Activated T-cell treated with anti-CD3 and anti-CD28 coated beads, Interleukin-2, amount 50 U/mL, for 72 hours (primary cell): Measurements from ENCODE around the gene SPDYE4. TPM values are rescaled to one million over a fixed set of nuclear protein-coding genes. Genes with fewer than 3 reads are reported as not detected.

ENCODE experiments used
- ATAC-seq, 2 donors: fragments of 150-1000 bp; cut with Tn5 transposase; replicated peaks in 1 of 2; 2 replicates each; pipeline ENCODE4 v1.10.0; 2021; ENCODE audit warnings: moderate library complexity in 2 of 2, mild to moderate bottlenecking in 1 of 2
- DNase-seq, 2 donors: peaks; one replicate each; pipeline ENCODE4 v3.0.0; 2021 to 2022; ENCODE audit warnings: mixed read lengths in 1 of 2
- H3K27ac Mint-ChIP-seq: one replicate; pipeline ENCODE4 v1.8.0; 2022; ENCODE audit warnings: mild to moderate bottlenecking, moderate library complexity, mixed read lengths
- H3K27me3 Mint-ChIP-seq: one replicate; pipeline ENCODE4 v1.8.0; 2022; ENCODE audit warnings: low read depth, mixed read lengths
- H3K36me3 Mint-ChIP-seq, 2 donors: one replicate each; pipeline ENCODE4 v1.8.0; 2022; ENCODE audit warnings: mixed read lengths in 2 of 2, mild to moderate bottlenecking in 1 of 2; ENCODE audit not compliant: insufficient read depth in 2 of 2
- H3K4me1 Mint-ChIP-seq: one replicate; pipeline ENCODE4 v1.8.0; 2022; ENCODE audit warnings: low read depth, mixed read lengths
- H3K4me3 Mint-ChIP-seq, 2 donors: one replicate each; pipeline ENCODE4 v1.8.0; 2022; ENCODE audit warnings: mild to moderate bottlenecking in 2 of 2, mixed read lengths in 2 of 2, moderate library complexity in 2 of 2
- H3K9me3 Mint-ChIP-seq, 2 donors: one replicate each; pipeline ENCODE4 v1.8.0; 2022; ENCODE audit warnings: mixed read lengths in 2 of 2
- total RNA-seq, 2 donors: library from RNA; stranded (reverse); gene quantifications; one replicate each; pipeline ENCODE4 v1.2.3, GENCODE V29; 2022

The SPDYE4 gene
- total RNA-seq, 2 donors from 2014 or later: not detected

GRCh38 chr17:8728251-8728938 is 30.0 kb downstream of the SPDYE4 start:
- H3K27ac Mint-ChIP-seq: peak overlapping the region; percentile 30
- ATAC-seq: no peak
- H3K4me3 Mint-ChIP-seq: no peak overlapping the region
- no peaks in the 10 kb centered on the region for H3K4me1 Mint-ChIP-seq
- no peaks in the 10 kb centered on the region for H3K9me3 Mint-ChIP-seq
- no peaks in the 10 kb centered on the region for H3K36me3 Mint-ChIP-seq
- no peaks in the 10 kb centered on the region for H3K27me3 Mint-ChIP-seq
- no peak for DNase-seq

- H3K4me1 Mint-ChIP-seq: no peaks in the 10 kb centered on the region
- DNase-seq: no peak
- no peak for ATAC-seq
- H3K27me3 Mint-ChIP-seq: no peaks in the 10 kb centered on the region
- H3K27ac Mint-ChIP-seq: no peak overlapping the region
- H3K4me3 Mint-ChIP-seq: no peak overlapping the region
- no peaks in the 10 kb centered on the region for H3K9me3 Mint-ChIP-seq
- H3K36me3 Mint-ChIP-seq: no peaks in the 10 kb centered on the region
Measured at GRCh38 chr17:8726941-8727555, 31.3 kb downstream of the SPDYE4 start.

- Mint-ChIP-seq H3K4me3 (no peak overlapping the region), H3K27me3 (no peaks in the 10 kb centered on the region), H3K36me3 (no peaks in the 10 kb centered on the region), H3K4me1 (no peaks in the 10 kb centered on the region), H3K27ac (no peak overlapping the region), H3K9me3 (no peaks in the 10 kb centered on the region)
- no peak for DNase-seq
- ATAC-seq: no peak
Measured at GRCh38 chr17:8725881-8726876, 32.2 kb downstream of the SPDYE4 start.

- Mint-ChIP-seq H3K36me3 (no peaks in the 10 kb centered on the region), H3K27me3 (no peaks in the 10 kb centered on the region), H3K4me3 (no peak overlapping the region), H3K4me1 (no peaks in the 10 kb centered on the region), H3K9me3 (no peaks in the 10 kb centered on the region), H3K27ac (no peak overlapping the region)
- DNase-seq: no peak
- ATAC-seq: no peak
Measured at GRCh38 chr17:8724451-8724850, 33.9 kb downstream of the SPDYE4 start.

GRCh38 chr17:8720596-8720995 is 37.8 kb downstream of the SPDYE4 start:
- no peaks in the 10 kb centered on the region for H3K9me3 Mint-ChIP-seq
- H3K27ac Mint-ChIP-seq: no peak overlapping the region
- H3K36me3 Mint-ChIP-seq: no peaks in the 10 kb centered on the region
- DNase-seq: no peak
- ATAC-seq: no peak
- no peaks in the 10 kb centered on the region for H3K27me3 Mint-ChIP-seq
- no peak overlapping the region for H3K4me3 Mint-ChIP-seq
- no peaks in the 10 kb centered on the region for H3K4me1 Mint-ChIP-seq

- Mint-ChIP-seq H3K27ac (no peak overlapping the region), H3K36me3 (no peaks in the 10 kb centered on the region), H3K4me3 (no peak overlapping the region)
Measured at GRCh38 chr17:8719291-8720246, 38.8 kb downstream of the SPDYE4 start.

GRCh38 chr17:8718001-8718563 is 40.3 kb downstream of the SPDYE4 start:
- Mint-ChIP-seq H3K4me1 (no peaks in the 10 kb centered on the region), H3K4me3 (no peak overlapping the region), H3K9me3 (no peaks in the 10 kb centered on the region), H3K36me3 (no peaks in the 10 kb centered on the region), H3K27me3 (no peaks in the 10 kb centered on the region), H3K27ac (no peak overlapping the region)
- ATAC-seq (no peak), DNase-seq (no peak)

More at GRCh38 chr17:8719291-8720246, 38.8 kb downstream of the SPDYE4 start:
- H3K9me3 Mint-ChIP-seq: no peaks in the 10 kb centered on the region
- H3K27me3 Mint-ChIP-seq: no peaks in the 10 kb centered on the region
- H3K4me1 Mint-ChIP-seq: no peaks in the 10 kb centered on the region
- no peak for ATAC-seq
- DNase-seq: no peak

- no peak overlapping the region for H3K4me3 Mint-ChIP-seq
- no peak overlapping the region for H3K27ac Mint-ChIP-seq
- H3K9me3 Mint-ChIP-seq: no peaks in the 10 kb centered on the region
- no peaks in the 10 kb centered on the region for H3K36me3 Mint-ChIP-seq
- ATAC-seq: no peak
- peaks cover 4% of the 10 kb centered on the region for H3K27me3 Mint-ChIP-seq
- no peak for DNase-seq
- H3K4me1 Mint-ChIP-seq: no peaks in the 10 kb centered on the region
Measured at GRCh38 chr17:8713878-8714277, 44.5 kb downstream of the SPDYE4 start.

GRCh38 chr17:8713315-8713714 is 45.0 kb downstream of the SPDYE4 start:
- H3K4me3 Mint-ChIP-seq: no peak overlapping the region
- H3K27me3 Mint-ChIP-seq: peaks cover 5% of the 10 kb centered on the region
- no peaks in the 10 kb centered on the region for H3K36me3 Mint-ChIP-seq
- H3K4me1 Mint-ChIP-seq: no peaks in the 10 kb centered on the region
- DNase-seq: no peak
- no peak for ATAC-seq
- H3K27ac Mint-ChIP-seq: no peak overlapping the region
- no peaks in the 10 kb centered on the region for H3K9me3 Mint-ChIP-seq

GRCh38 chr17:8712698-8713097 is 45.6 kb downstream of the SPDYE4 start:
- no peaks in the 10 kb centered on the region for H3K4me1 Mint-ChIP-seq
- no peak overlapping the region for H3K27ac Mint-ChIP-seq

GRCh38 chr17:8711291-8711690 is 47.1 kb downstream of the SPDYE4 start:
- H3K36me3 Mint-ChIP-seq: no peaks in the 10 kb centered on the region
- H3K27ac Mint-ChIP-seq: no peak overlapping the region
- peaks cover 19% of the 10 kb centered on the region for H3K27me3 Mint-ChIP-seq
- ATAC-seq (no peak), DNase-seq (no peak)
- no peak overlapping the region for H3K4me3 Mint-ChIP-seq
- no peaks in the 10 kb centered on the region for H3K9me3 Mint-ChIP-seq
- H3K4me1 Mint-ChIP-seq: no peaks in the 10 kb centered on the region

More at GRCh38 chr17:8712698-8713097, 45.6 kb downstream of the SPDYE4 start:
- ATAC-seq (no peak), DNase-seq (no peak)
- H3K27me3 Mint-ChIP-seq: peaks cover 10% of the 10 kb centered on the region
- H3K9me3 Mint-ChIP-seq: no peaks in the 10 kb centered on the region
- H3K36me3 Mint-ChIP-seq: no peaks in the 10 kb centered on the region
- no peak overlapping the region for H3K4me3 Mint-ChIP-seq

GRCh38 chr17:8710813-8711212 is 47.5 kb downstream of the SPDYE4 start:
- Mint-ChIP-seq H3K36me3 (no peaks in the 10 kb centered on the region), H3K27ac (no peak overlapping the region), H3K4me3 (no peak overlapping the region), H3K27me3 (peaks cover 19% of the 10 kb centered on the region), H3K4me1 (no peaks in the 10 kb centered on the region), H3K9me3 (no peaks in the 10 kb centered on the region)
- DNase-seq (no peak), ATAC-seq (no peak)
